PC-3 (cell line): ENCODE results near the gene UBTF.

ENCODE experiments used
- CTCF ChIP-seq: fragments of 300-600 bp; sonication (generic); conservative IDR thresholded peaks from 2 replicates; pipeline ENCODE4 v1.5.1; 2017; ENCODE audit warnings: antibody characterized with exemption, low read depth, mild to moderate bottlenecking, low read length
- EZH2 ChIP-seq: fragments of 300-600 bp; sonication (generic); IDR thresholded peaks from one replicate; pipeline ENCODE4 v1.6.1; 2017; ENCODE audit warnings: antibody characterized with exemption, mild to moderate bottlenecking, low read length; ENCODE audit not compliant: unreplicated experiment
- EZH2phosphoT487 ChIP-seq: fragments of 300-600 bp; sonication (generic); IDR thresholded peaks from 2 replicates; pipeline ENCODE4 v1.6.1; 2018; ENCODE audit warnings: mild to moderate bottlenecking, antibody characterized with exemption, low read length, borderline replicate concordance

GRCh38 chr17:44235583-44235936, 16.1 kb upstream of the UBTF start:
- TF ChIP-seq CTCF (no peak), EZH2 (no peak), EZH2phosphoT487 (no peak)
